B cell (primary cell): ENCODE data around the gene SLC44A2. TPM values are rescaled to one million over a fixed set of nuclear protein-coding genes. Genes with fewer than 3 reads are reported as not detected.
A peak's percentile ranks its signal among the peaks of the same experiment; 100 is the strongest.

Source experiments
- ATAC-seq: fragments of 200-7000 bp; cut with Tn5 transposase; one replicate; pipeline ENCODE4 v1.10.0; 2021; ENCODE audit warnings: low read depth, mild to moderate bottlenecking, moderate number of reproducible peaks, moderate library complexity
- CTCF ChIA-PET: fragments of 350-600 bp; sonication (Branson Sonifier 250); formaldehyde crosslinking; loops from one replicate; lab custom pipeline; 2021; ENCODE audit warnings: antibody characterized with exemption, inconsistent platforms; lab: Charles Lee
- POLR2A ChIA-PET: fragments of 350-600 bp; sonication (Branson Sonifier 250); formaldehyde crosslinking; loops from one replicate; lab custom pipeline; 2021; ENCODE audit warnings: antibody characterized with exemption; lab: Charles Lee
- DNase-seq: peaks from one replicate; pipeline ENCODE4 v3.0.0; 2013
- H2AFZ ChIP-seq: 2 replicates; pipeline ENCODE4 v1.6.1; 2012; ENCODE audit warnings: mild to moderate bottlenecking, low read depth, low read length; ENCODE audit not compliant: insufficient read depth, poor library complexity, severe bottlenecking
- H3K27ac ChIP-seq, 2 donors: 1 replicate in 1 of 2; 2 replicates in 1 of 2; pipeline ENCODE4 v1.5.1; 2012 to 2013; ENCODE audit warnings: low read length in 2 of 2, mild to moderate bottlenecking in 2 of 2, moderate library complexity in 1 of 2
- H3K27me3 ChIP-seq, 4 experiments: fragments of 200-600 bp in 1 of 4; sonication (generic) in 1 of 4; replicated peaks in 1 of 4; 1 replicate in 2 of 4; 2 replicates in 2 of 4; pipeline versions ENCODE4 v1.6.1 to v1.7.0; 2013 to 2016; ENCODE audit warnings: low read length in 3 of 4, mild to moderate bottlenecking in 2 of 4, mixed read lengths in 1 of 4, moderate library complexity in 1 of 4; ENCODE audit not compliant: insufficient read depth in 4 of 4, control insufficient read depth in 3 of 4; ENCODE audit errors: control extremely low read depth in 1 of 4
- H3K36me3 ChIP-seq, 2 experiments: replicated peaks in 1 of 2; 1 replicate in 1 of 2; 2 replicates in 1 of 2; pipeline versions ENCODE4 v1.6.1 to v1.7.1; 2013; ENCODE audit warnings: low read length in 1 of 2; ENCODE audit not compliant: insufficient read depth in 2 of 2, control insufficient read depth in 1 of 2; ENCODE audit errors: control extremely low read depth in 1 of 2, extremely low read depth in 1 of 2
- H3K4me1 ChIP-seq, 2 donors: fragments of 200-600 bp in 1 of 2; sonication (generic) in 1 of 2; 1 replicate in 1 of 2; 2 replicates in 1 of 2; pipeline versions ENCODE4 v1.5.1 to v1.6.1; 2013 to 2017; ENCODE audit warnings: low read length in 2 of 2; ENCODE audit not compliant: control insufficient read depth in 2 of 2, insufficient read depth in 2 of 2
- H3K4me2 ChIP-seq: replicated peaks from 2 replicates; pipeline ENCODE3; 2012; ENCODE audit warnings: mild to moderate bottlenecking, low read depth, low read length; ENCODE audit not compliant: poor library complexity, severe bottlenecking
- H3K4me3 ChIP-seq, 5 experiments: fragments of 200-600 bp in 1 of 5; sonication (generic) in 1 of 5; 1 replicate in 3 of 5; 2 replicates in 2 of 5; pipeline versions ENCODE4 v1.5.1 to v1.7.0; 2011 to 2016; ENCODE audit warnings: low read length in 4 of 5, mild to moderate bottlenecking in 4 of 5, low read depth in 2 of 5, control low read depth in 1 of 5, moderate library complexity in 1 of 5; ENCODE audit not compliant: insufficient read depth in 1 of 5; ENCODE audit errors: control extremely low read depth in 1 of 5, extremely low read depth in 1 of 5
- H3K79me2 ChIP-seq: fragments of 200-600 bp; sonication (generic); one replicate; pipeline ENCODE4 v1.6.0; 2016; ENCODE audit warnings: low read length; ENCODE audit not compliant: control insufficient read depth, insufficient read depth
- H3K9ac ChIP-seq: fragments of 200-600 bp; sonication (generic); 2 replicates; pipeline ENCODE4 v1.6.1; 2017; ENCODE audit warnings: mild to moderate bottlenecking, low read length, moderate library complexity
- H3K9me3 ChIP-seq, 3 donors: one replicate each; pipeline versions ENCODE4 v1.6.1 to v1.7.1; 2013; ENCODE audit warnings: low read length in 2 of 3; ENCODE audit not compliant: control insufficient read depth in 2 of 3, insufficient read depth in 1 of 3; ENCODE audit errors: control extremely low read depth in 1 of 3
- H4K20me1 ChIP-seq: 2 replicates; pipeline ENCODE4 v1.6.0; 2012; ENCODE audit warnings: mild to moderate bottlenecking, low read length; ENCODE audit not compliant: insufficient read depth, control insufficient read depth, poor library complexity, severe bottlenecking
- H3K27ac Mint-ChIP-seq: one replicate; pipeline ENCODE4 v1.8.0; 2021; ENCODE audit warnings: mixed read lengths
- H3K27me3 Mint-ChIP-seq: one replicate; pipeline ENCODE4 v1.8.0; 2021; ENCODE audit warnings: mixed read lengths
- H3K4me1 Mint-ChIP-seq: one replicate; pipeline ENCODE4 v1.8.0; 2021; ENCODE audit warnings: mixed read lengths
- H3K4me3 Mint-ChIP-seq: one replicate; pipeline ENCODE4 v1.8.0; 2021; ENCODE audit warnings: mixed read lengths
- H3K9me3 Mint-ChIP-seq: one replicate; pipeline ENCODE4 v1.8.0; 2022; ENCODE audit warnings: mixed read lengths; ENCODE audit not compliant: insufficient read depth
- CTCF ChIP-seq: fragments of 200-600 bp; IDR thresholded peaks from one replicate; pipeline ENCODE4 v1.8.0; 2022; ENCODE audit warnings: antibody characterized with exemption, mild to moderate bottlenecking
- EZH2 ChIP-seq: IDR thresholded peaks from 2 replicates; pipeline ENCODE4 v1.6.1; 2012; ENCODE audit warnings: borderline replicate concordance, low read depth, mild to moderate bottlenecking, moderate library complexity, low read length; ENCODE audit not compliant: insufficient read depth, poor library complexity, severe bottlenecking
- WGBS: methylation state at CpG from one replicate; pipeline ENCODE4 v1.1.5; 2013; ENCODE audit warnings: missing lambda C conversion rate; ENCODE audit not compliant: insufficient coverage; 5-methylcytosine and 5-hydroxymethylcytosine counted together
- intact Hi-C: fragments of 100-400 bp; cut with micrococcal nuclease; formaldehyde crosslinking; loops from one replicate; pipeline ENCODE4 v1.10.0; 2022
- polyA plus RNA-seq: library from polyadenylated mRNA; depleted of rRNA; stranded (reverse); fragments of >200 nt; gene quantifications from 2 replicates; pipeline ENCODE4 v1.2.3, GENCODE V29; 2012
- total RNA-seq, 2 donors: library from RNA; stranded (reverse); fragments of 120-200 nt in 1 of 2; gene quantifications; 1 replicate in 1 of 2; 2 replicates in 1 of 2; pipeline versions ENCODE4 v1.2.3 to v1.2.4, GENCODE V29; 2013 to 2022

SLC44A2 gene
- total and polyA plus RNA-seq, 2 donors (not counting 1 experiment from before 2014, with no cell fraction given), result 245 to 369 TPM

GRCh38 chr19:10625762-10626138, 397 bp downstream of the SLC44A2 start:
- Histone ChIP-seq H2AFZ (no peak overlapping the region), H3K9ac (no peak overlapping the region), H3K36me3 (peaks cover 2 to 61% of the 10 kb centered on the region in 2 experiments), H3K4me3 (no peak overlapping the region), H3K9me3 (no peaks in the 10 kb centered on the region), H3K4me1 (peaks cover 6 to 32% of the 10 kb centered on the region in 2 donors), H4K20me1 (peaks cover 79% of the 10 kb centered on the region), H3K27ac (peak overlapping the region in 1 of 2 donors; percentile 30), H3K27me3 (no peaks in the 10 kb centered on the region), H3K79me2 (peaks cover 86% of the 10 kb centered on the region), H3K4me2 (no peak overlapping the region)
- ChIA-PET CTCF (interaction anchor here (1.9 kb wide), 1 partner anchor 45 kb away, joined by 9 read pairs; no protein-coding TSS in a partner anchor), POLR2A (interaction anchor here (0.7 kb wide), 1 partner anchor 178 kb away, joined by 3 read pairs; no protein-coding TSS in a partner anchor)
- TF ChIP-seq EZH2, result no peak
- TF ChIP-seq CTCF, result no peak
- DNase-seq (no peak), ATAC-seq (no peak)
- Mint-ChIP-seq H3K27me3 (no peaks in the 10 kb centered on the region), H3K27ac (no peak overlapping the region), H3K4me3 (no peak overlapping the region), H3K4me1 (peaks cover 35% of the 10 kb centered on the region), H3K9me3 (no peaks in the 10 kb centered on the region)
- intact Hi-C loops, result no loop called here
- whole genome bisulfite sequencing, result 98% methylated on average over 7 of the region's 10 CpGs

- no peak for DNase-seq
- H3K9me3 ChIP-seq, result no peaks in the 10 kb centered on the region
- H3K4me3 ChIP-seq, result no peak overlapping the region
- no peak overlapping the region for H3K9ac ChIP-seq
- intact Hi-C loops, result no loop called here
- H4K20me1 ChIP-seq, result peaks cover 48% of the 10 kb centered on the region
- peaks cover 0 to 7% of the 10 kb centered on the region in 2 donors for H3K4me1 ChIP-seq
- no peaks in the 10 kb centered on the region for H3K27me3 Mint-ChIP-seq
- peaks cover 8% of the 10 kb centered on the region for H3K4me1 Mint-ChIP-seq
- H2AFZ ChIP-seq, result no peak overlapping the region
- ChIA-PET POLR2A (no interaction called here), CTCF (interaction anchor here (0.7 kb wide), 1 partner anchor 13 kb away, joined by 4 read pairs; no protein-coding TSS in a partner anchor)
- H3K27ac Mint-ChIP-seq, result no peak overlapping the region
- no peak overlapping the region for H3K4me3 Mint-ChIP-seq
- no peaks in the 10 kb centered on the region for H3K9me3 Mint-ChIP-seq
- no peaks in the 10 kb centered on the region for H3K27me3 ChIP-seq
- no peak overlapping the region for H3K4me2 ChIP-seq
- 86% methylated on average over 12 of the region's 14 CpGs for WGBS
- H3K36me3 ChIP-seq, result peaks cover 12 to 83% of the 10 kb centered on the region in 2 experiments
- H3K79me2 ChIP-seq, result peaks cover 35% of the 10 kb centered on the region
- no peak overlapping the region for H3K27ac ChIP-seq
- ATAC-seq, result no peak
- TF ChIP-seq EZH2 (no peak), CTCF (no peak)
These were observed 6.5 kb downstream of the SLC44A2 start for GRCh38 chr19:10631874-10632273.
